NCI-H446 (cell line): Measurements from ENCODE around the gene UBE2L3.

Source experiments
- DNase-seq, 2 experiments: peaks; one replicate each; lab custom pipeline; 2025; lab: John Stamatoyannopoulos, UW

The UBE2L3 gene

GRCh38 chr22:21646608-21647590, 79.4 kb downstream of the UBE2L3 start:
- DNase-seq: peak; percentile 84 to 87

GRCh38 chr22:21650280-21650679, 82.8 kb downstream of the UBE2L3 start:
- DNase-seq: no peak

GRCh38 chr22:21650823-21651520, 83.5 kb downstream of the UBE2L3 start:
- DNase-seq: peak in 1 of 2 experiments; percentile 18

- no peak for DNase-seq
Observed at GRCh38 chr22:21651521-21652009, 84.1 kb downstream of the UBE2L3 start.

- DNase-seq: peak; percentile 90 to 96
Observed at GRCh38 chr22:21652010-21652546, 84.6 kb downstream of the UBE2L3 start.

- no peak for DNase-seq
Observed at GRCh38 chr22:21652547-21653545, 85.3 kb downstream of the UBE2L3 start.

GRCh38 chr22:21657020-21657359, 89.5 kb downstream of the UBE2L3 start:
- DNase-seq: no peak

- peak; percentile 44 to 87 for DNase-seq
Observed at GRCh38 chr22:21657360-21658032, 90.0 kb downstream of the UBE2L3 start.

- no peak for DNase-seq
Observed at GRCh38 chr22:21659864-21660525, 92.5 kb downstream of the UBE2L3 start.

GRCh38 chr22:21660904-21661303, 93.4 kb downstream of the UBE2L3 start:
- DNase-seq: no peak

GRCh38 chr22:21661991-21662390, 94.5 kb downstream of the UBE2L3 start:
- DNase-seq: no peak

GRCh38 chr22:21663738-21664137, 96.2 kb downstream of the UBE2L3 start:
- no peak for DNase-seq

GRCh38 chr22:21665047-21665851, 97.7 kb downstream of the UBE2L3 start:
- DNase-seq: no peak

GRCh38 chr22:21666786-21667185, 99.3 kb downstream of the UBE2L3 start:
- DNase-seq: no peak

- DNase-seq: no peak
Observed at GRCh38 chr22:21669026-21669425, 101.5 kb downstream of the UBE2L3 start.

- DNase-seq: no peak
Observed at GRCh38 chr22:21672107-21672629, 104.7 kb downstream of the UBE2L3 start.
